ENCODE results near the gene RASGEF1C.

- TF ChIP-seq CTCF (IDR thresholded peaks at IDR 0.05; ENCODE audit: insufficient read depth, low read length, poor library complexity, severe bottlenecking) = no peak
- no peak for TF ChIP-seq EZH2phosphoT487 (conservative IDR thresholded peaks at IDR 0.05; ENCODE audit: low read length)
These were observed 37.4 kb downstream of the RASGEF1C start for GRCh38 chr5:180171568-180172094.
